Measurements from ENCODE around the gene NEU4.

NEU4 gene

GRCh38 chr2:241837197-241837965 is 28.4 kb downstream of the NEU4 start:
- no peak for DNase-seq (ENCODE audit: low spot score)
- in situ Hi-C loops (cut with MboI; ENCODE audit: low pct_unique_long_range_greater_than_20kb, low sequenced_read_pairs, unreplicated experiment): no loop called here
- no peak for TF ChIP-seq CTCF (IDR thresholded peaks at IDR 0.05; ENCODE audit: extremely low read depth, insufficient read depth, missing control alignments)

GRCh38 chr2:241841181-241842066 is 32.4 kb downstream of the NEU4 start:
- TF ChIP-seq CTCF (IDR thresholded peaks at IDR 0.05; ENCODE audit: extremely low read depth, insufficient read depth, missing control alignments): no peak
- in situ Hi-C loops (cut with MboI; ENCODE audit: low pct_unique_long_range_greater_than_20kb, low sequenced_read_pairs, unreplicated experiment): no loop called here
- DNase-seq (ENCODE audit: low spot score): no peak

- in situ Hi-C loops (cut with MboI; ENCODE audit: low pct_unique_long_range_greater_than_20kb, low sequenced_read_pairs, unreplicated experiment): no loop called here
- no peak for DNase-seq (ENCODE audit: low spot score)
- no peak for TF ChIP-seq CTCF (IDR thresholded peaks at IDR 0.05; ENCODE audit: extremely low read depth, insufficient read depth, missing control alignments)
These were observed 33.0 kb downstream of the NEU4 start for GRCh38 chr2:241842067-241842415.

- DNase-seq (ENCODE audit: low spot score): peak; percentile 87
- in situ Hi-C loops (cut with MboI; ENCODE audit: low pct_unique_long_range_greater_than_20kb, low sequenced_read_pairs, unreplicated experiment): no loop called here
- no peak for TF ChIP-seq CTCF (IDR thresholded peaks at IDR 0.05; ENCODE audit: extremely low read depth, insufficient read depth, missing control alignments)
These were observed 33.7 kb downstream of the NEU4 start for GRCh38 chr2:241842620-241843211.

GRCh38 chr2:241843321-241844065 is 34.5 kb downstream of the NEU4 start:
- in situ Hi-C loops (cut with MboI; ENCODE audit: low pct_unique_long_range_greater_than_20kb, low sequenced_read_pairs, unreplicated experiment): no loop called here
- DNase-seq (ENCODE audit: low spot score): peak; percentile 51
- TF ChIP-seq CTCF (IDR thresholded peaks at IDR 0.05; ENCODE audit: extremely low read depth, insufficient read depth, missing control alignments): no peak

Data from GM13977 (cell line).